Measurements from ENCODE around the gene CCDC124.

DNA sequence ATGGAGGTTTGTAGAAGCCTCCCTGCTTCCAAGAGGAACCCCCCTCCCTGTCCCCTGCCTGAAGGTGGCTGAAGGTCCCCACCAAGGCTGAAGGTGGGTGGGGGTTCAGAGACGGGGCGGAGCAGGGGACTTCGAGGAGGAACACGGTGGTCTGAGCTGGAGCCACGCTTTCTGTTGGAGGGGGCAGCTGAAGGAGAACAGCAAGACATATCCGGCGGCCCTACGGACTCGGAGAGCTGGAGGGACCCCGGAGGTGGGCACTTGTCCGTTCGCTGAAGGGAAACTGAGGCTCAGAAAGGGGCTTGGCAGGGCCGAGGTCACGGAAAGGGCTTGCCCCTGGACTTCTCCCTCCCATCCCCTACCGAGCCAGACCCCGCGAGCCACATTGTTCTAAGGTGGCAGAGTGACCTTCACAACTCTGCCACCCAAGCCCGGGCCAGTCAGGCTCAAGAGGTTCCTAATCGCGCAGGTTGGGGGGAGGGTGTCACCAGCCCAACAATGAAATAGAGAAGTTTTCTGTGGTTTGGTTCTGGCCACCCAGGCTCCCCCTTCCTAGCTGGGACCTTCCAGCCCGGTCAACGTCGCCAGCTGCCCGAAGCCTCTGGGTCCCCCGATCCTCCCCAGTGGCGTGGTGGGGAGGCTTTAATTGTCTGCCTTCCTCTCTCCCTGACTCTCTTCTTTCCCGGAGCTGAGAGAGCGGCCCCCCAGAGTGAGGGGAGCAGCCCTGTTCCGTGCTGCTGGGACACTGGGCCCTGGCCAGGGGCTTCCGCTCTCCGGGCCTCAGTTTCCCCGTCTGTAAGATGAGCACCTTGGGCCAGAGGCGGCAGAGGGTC lies 18.6 kb downstream of the CCDC124 start:
- TF ChIP-seq, protein P1, sequence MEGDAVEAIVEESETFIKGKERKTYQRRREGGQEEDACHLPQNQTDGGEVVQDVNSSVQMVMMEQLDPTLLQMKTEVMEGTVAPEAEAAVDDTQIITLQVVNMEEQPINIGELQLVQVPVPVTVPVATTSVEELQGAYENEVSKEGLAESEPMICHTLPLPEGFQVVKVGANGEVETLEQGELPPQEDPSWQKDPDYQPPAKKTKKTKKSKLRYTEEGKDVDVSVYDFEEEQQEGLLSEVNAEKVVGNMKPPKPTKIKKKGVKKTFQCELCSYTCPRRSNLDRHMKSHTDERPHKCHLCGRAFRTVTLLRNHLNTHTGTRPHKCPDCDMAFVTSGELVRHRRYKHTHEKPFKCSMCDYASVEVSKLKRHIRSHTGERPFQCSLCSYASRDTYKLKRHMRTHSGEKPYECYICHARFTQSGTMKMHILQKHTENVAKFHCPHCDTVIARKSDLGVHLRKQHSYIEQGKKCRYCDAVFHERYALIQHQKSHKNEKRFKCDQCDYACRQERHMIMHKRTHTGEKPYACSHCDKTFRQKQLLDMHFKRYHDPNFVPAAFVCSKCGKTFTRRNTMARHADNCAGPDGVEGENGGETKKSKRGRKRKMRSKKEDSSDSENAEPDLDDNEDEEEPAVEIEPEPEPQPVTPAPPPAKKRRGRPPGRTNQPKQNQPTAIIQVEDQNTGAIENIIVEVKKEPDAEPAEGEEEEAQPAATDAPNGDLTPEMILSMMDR (IDR thresholded peaks at IDR 0.05) = no peak
- no peak for TF ChIP-seq POLR2AphosphoS5 (IDR thresholded peaks at IDR 0.05)

Data from breast epithelium (tissue), 3 donors.